GM12891 (cell line): Measurements from ENCODE around the gene SPTLC1.

Experiments
- POLR2A ChIP-seq: IDR thresholded peaks from 2 replicates; pipeline ENCODE4 v1.6.1; 2011; ENCODE audit warnings: low read depth, low read length, control low read depth
- POLR2AphosphoS5 ChIP-seq: IDR thresholded peaks from 2 replicates; pipeline ENCODE4 v1.6.1; 2011; ENCODE audit warnings: low read depth, low read length, control low read depth
- SPI1 ChIP-seq: IDR thresholded peaks from 2 replicates; pipeline ENCODE4 v1.6.1; 2011; ENCODE audit warnings: low read depth, low read length, control low read depth

- TF ChIP-seq POLR2A (no peak), SPI1 (no peak), POLR2AphosphoS5 (no peak)
Observed at GRCh38 chr9:92120138-92120537, 4.9 kb upstream of the SPTLC1 start.
